ENCODE measurements around the gene HDGFL2. TPM values are rescaled to one million over a fixed set of nuclear protein-coding genes. Genes with fewer than 3 reads are reported as not detected.

Gene HDGFL2
- polyA plus RNA-seq, 12 donors = 46.8 to 76.7 (median 51.3) TPM; not detected in 1

GRCh38 chr19:4495471-4495870 is 23.4 kb downstream of the HDGFL2 start:
- DNase-seq = no peak

GRCh38 chr19:4496304-4496703 is 24.2 kb downstream of the HDGFL2 start:
- no peak for DNase-seq

GRCh38 chr19:4497770-4498389 is 25.8 kb downstream of the HDGFL2 start:
- no peak for DNase-seq

- no peak for DNase-seq
These were observed 26.6 kb downstream of the HDGFL2 start for GRCh38 chr19:4498694-4499093.

GRCh38 chr19:4499318-4499717 is 27.2 kb downstream of the HDGFL2 start:
- no peak for DNase-seq

GRCh38 chr19:4499855-4500254 is 27.8 kb downstream of the HDGFL2 start:
- DNase-seq = no peak

- no peak for DNase-seq
These were observed 28.9 kb downstream of the HDGFL2 start for GRCh38 chr19:4500841-4501591.

GRCh38 chr19:4501691-4502090 is 29.6 kb downstream of the HDGFL2 start:
- DNase-seq = no peak

GRCh38 chr19:4502282-4503131 is 30.4 kb downstream of the HDGFL2 start:
- DNase-seq = no peak

GRCh38 chr19:4503132-4503824 is 31.2 kb downstream of the HDGFL2 start:
- no peak for DNase-seq

- no peak for DNase-seq
These were observed 31.7 kb downstream of the HDGFL2 start for GRCh38 chr19:4503825-4504170.

- DNase-seq = peak; percentile 38
These were observed 32.2 kb downstream of the HDGFL2 start for GRCh38 chr19:4504297-4504701.

GRCh38 chr19:4504891-4505569 is 32.9 kb downstream of the HDGFL2 start:
- DNase-seq = no peak

GRCh38 chr19:4505570-4506448 is 33.7 kb downstream of the HDGFL2 start:
- no peak for DNase-seq

- no peak for DNase-seq
These were observed 34.5 kb downstream of the HDGFL2 start for GRCh38 chr19:4506449-4507149.

- no peak for DNase-seq
These were observed 35.0 kb downstream of the HDGFL2 start for GRCh38 chr19:4507150-4507452.

- no peak for DNase-seq
These were observed 35.7 kb downstream of the HDGFL2 start for GRCh38 chr19:4507804-4508203.

GRCh38 chr19:4508698-4509097 is 36.6 kb downstream of the HDGFL2 start:
- DNase-seq = no peak

- no peak for DNase-seq
These were observed 38.5 kb downstream of the HDGFL2 start for GRCh38 chr19:4510435-4511255.
